Stimulated activated naive B cell treated with anti-CD40 and anti-IgM and Interleukin-4, amounts not matched to agents 10 μg/mL and 1 μg/mL and 100 μg/mL, for 72 hours (primary cell): ENCODE results near the gene N4BP3.

ENCODE experiments used
- ATAC-seq, 2 donors: fragments of 150-1000 bp; cut with Tn5 transposase; replicated peaks; 2 replicates each; pipeline ENCODE4 v1.10.0; 2021; ENCODE audit warnings: moderate library complexity in 1 of 2
- DNase-seq: peaks from one replicate; pipeline ENCODE4 v3.0.0; 2021
- H3K27ac Mint-ChIP-seq: one replicate; pipeline ENCODE4 v1.8.0; 2022; ENCODE audit warnings: mild to moderate bottlenecking, mixed read lengths
- H3K27me3 Mint-ChIP-seq, 2 donors: one replicate each; pipeline ENCODE4 v1.8.0; 2022; ENCODE audit warnings: mixed read lengths in 2 of 2
- H3K36me3 Mint-ChIP-seq, 2 donors: one replicate each; pipeline ENCODE4 v1.8.0; 2022; ENCODE audit warnings: mixed read lengths in 2 of 2, mild to moderate bottlenecking in 1 of 2
- H3K4me1 Mint-ChIP-seq, 2 donors: one replicate each; pipeline ENCODE4 v1.8.0; 2022; ENCODE audit warnings: mixed read lengths in 2 of 2, mild to moderate bottlenecking in 1 of 2
- H3K4me3 Mint-ChIP-seq, 2 donors: one replicate each; pipeline ENCODE4 v1.8.0; 2022; ENCODE audit warnings: mild to moderate bottlenecking in 2 of 2, mixed read lengths in 2 of 2, moderate library complexity in 1 of 2
- H3K9me3 Mint-ChIP-seq, 2 donors: one replicate each; pipeline ENCODE4 v1.8.0; 2022; ENCODE audit warnings: mixed read lengths in 2 of 2, mild to moderate bottlenecking in 1 of 2

N4BP3 gene

DNA sequence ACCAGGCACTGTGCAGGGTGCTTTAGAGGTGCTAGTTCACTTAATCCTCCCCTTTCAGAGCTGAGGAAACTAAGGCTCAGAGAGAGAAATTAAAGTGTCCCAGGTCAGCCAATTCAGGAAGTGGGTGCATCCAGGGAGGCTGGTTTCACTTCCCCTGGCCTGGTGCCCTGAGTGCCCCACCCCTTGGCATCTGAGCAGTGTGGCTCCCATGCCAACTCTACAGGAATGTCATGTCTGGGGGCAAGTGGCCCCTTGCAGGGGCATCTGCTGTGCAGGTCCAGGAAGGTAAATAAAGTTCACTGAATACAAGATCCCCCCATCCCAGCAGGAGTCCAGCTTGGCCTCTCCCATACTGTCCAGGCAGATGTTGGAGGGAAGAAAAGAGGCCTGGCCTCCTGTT lies 4.4 kb upstream of the N4BP3 start:
- Mint-ChIP-seq H3K27me3 (no peaks in the 10 kb centered on the region), H3K4me1 (peaks cover 42 to 51% of the 10 kb centered on the region in 2 donors), H3K27ac (no peak overlapping the region), H3K9me3 (no peaks in the 10 kb centered on the region), H3K36me3 (no peaks in the 10 kb centered on the region), H3K4me3 (no peak overlapping the region)
- no peak for DNase-seq
- peak in 1 of 2 donors; percentile 17 for ATAC-seq

DNA sequence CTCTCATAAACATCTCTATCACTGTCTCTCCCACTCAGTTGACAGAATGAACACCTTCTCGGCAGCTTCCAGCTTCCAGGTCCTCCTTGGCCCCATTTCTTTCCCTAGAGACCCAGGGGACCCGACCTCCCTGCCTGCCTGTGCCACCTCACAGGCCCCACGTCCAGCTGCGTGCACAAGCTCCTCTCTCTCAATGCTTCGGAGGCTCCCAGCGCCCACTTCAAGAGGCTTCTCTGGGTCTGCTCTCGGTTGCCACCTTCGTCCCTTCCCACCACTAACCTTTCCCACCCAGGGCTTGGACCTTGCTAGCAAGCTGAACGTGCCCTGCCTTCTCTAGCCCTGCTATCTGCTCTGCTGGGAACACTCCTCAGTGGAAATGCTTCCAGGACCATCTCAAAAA lies 2.8 kb upstream of the N4BP3 start:
- ATAC-seq (no peak), DNase-seq (no peak)
- H3K36me3 Mint-ChIP-seq = peaks cover 0 to 4% of the 10 kb centered on the region in 2 donors
- no peaks in the 10 kb centered on the region for H3K9me3 Mint-ChIP-seq
- H3K27ac Mint-ChIP-seq = no peak overlapping the region
- H3K4me3 Mint-ChIP-seq = no peak overlapping the region
- peaks cover 44 to 51% of the 10 kb centered on the region in 2 donors for H3K4me1 Mint-ChIP-seq
- H3K27me3 Mint-ChIP-seq = no peaks in the 10 kb centered on the region

DNA sequence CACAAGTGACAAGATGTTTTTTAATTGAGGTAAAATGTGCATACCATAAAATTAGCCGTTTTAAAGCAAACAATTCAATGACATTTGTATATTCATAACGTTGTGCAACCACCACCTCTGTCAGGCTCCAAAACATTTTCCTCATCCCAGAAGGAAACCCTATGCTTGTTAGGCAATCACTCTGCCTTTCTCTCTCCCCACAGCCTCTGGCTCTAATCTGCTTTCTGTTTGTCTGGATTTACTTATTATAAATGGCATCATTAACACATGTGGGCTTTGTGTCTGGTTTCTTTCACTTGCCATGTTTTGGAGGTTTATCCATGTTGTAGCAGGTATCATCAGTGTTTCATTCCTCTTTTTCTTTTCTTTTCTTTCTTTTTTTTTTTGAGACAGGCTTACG lies 1.4 kb upstream of the N4BP3 start:
- peaks cover 48 to 58% of the 10 kb centered on the region in 2 donors for H3K4me1 Mint-ChIP-seq
- no peaks in the 10 kb centered on the region for H3K9me3 Mint-ChIP-seq
- no peak overlapping the region for H3K4me3 Mint-ChIP-seq
- ATAC-seq (no peak), DNase-seq (no peak)
- H3K36me3 Mint-ChIP-seq = peaks cover 0 to 4% of the 10 kb centered on the region in 2 donors
- H3K27me3 Mint-ChIP-seq = no peaks in the 10 kb centered on the region
- H3K27ac Mint-ChIP-seq = no peak overlapping the region

DNA sequence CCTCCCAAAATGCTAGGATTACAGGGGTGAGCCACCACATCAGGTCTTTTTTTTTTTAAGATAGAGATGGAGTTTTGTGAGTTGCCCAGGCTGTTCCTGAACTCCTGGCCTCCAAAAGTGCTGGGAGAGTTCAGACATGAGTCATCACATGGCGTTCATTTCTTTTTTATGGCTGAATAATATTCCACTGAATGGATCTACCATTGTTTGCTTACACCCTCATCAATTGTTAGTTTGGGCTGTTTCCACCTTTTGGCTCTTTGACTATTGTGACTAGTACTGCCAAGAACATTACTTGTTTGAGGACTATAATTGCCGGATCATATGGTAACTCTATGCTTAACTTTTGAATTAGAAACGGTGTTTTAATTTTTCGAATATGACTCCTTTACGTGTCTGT lies 787 bp upstream of the N4BP3 start:
- DNase-seq (no peak), ATAC-seq (no peak)
- Mint-ChIP-seq H3K4me3 (peak overlapping the region; percentile 82 to 84), H3K36me3 (peaks cover 0 to 6% of the 10 kb centered on the region in 2 donors), H3K4me1 (peaks cover 50 to 62% of the 10 kb centered on the region in 2 donors), H3K27ac (peak overlapping the region; percentile 93), H3K27me3 (no peaks in the 10 kb centered on the region), H3K9me3 (no peaks in the 10 kb centered on the region)

DNA sequence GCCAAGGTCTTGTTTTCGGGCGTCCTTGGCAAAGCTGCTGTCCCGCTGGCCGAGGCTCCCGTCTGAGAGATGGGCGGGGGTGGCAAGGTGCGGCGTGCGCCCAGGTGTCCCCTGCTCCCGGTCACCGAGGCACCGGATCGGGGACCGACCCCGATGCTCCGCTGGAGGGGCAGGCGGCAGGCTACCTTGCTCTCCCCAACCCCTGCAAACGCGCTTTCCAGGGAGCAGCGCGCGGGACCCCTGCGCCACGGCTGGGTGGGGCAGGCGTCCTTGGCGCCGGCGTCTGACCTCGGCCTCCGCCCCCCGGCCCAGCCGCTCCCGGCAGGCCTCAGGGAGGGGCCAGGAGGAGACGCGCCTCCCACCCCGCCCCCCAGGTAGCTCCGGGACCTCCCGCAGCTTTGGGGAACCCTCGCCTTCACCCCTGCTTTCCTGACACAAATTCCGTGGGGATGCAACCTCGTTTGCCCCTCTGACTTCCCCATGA lies 551 bp downstream of the N4BP3 start:
- Mint-ChIP-seq H3K4me3 (peak overlapping the region; percentile 90 to 96), H3K27me3 (no peaks in the 10 kb centered on the region), H3K4me1 (peaks cover 48 to 65% of the 10 kb centered on the region in 2 donors), H3K27ac (peak overlapping the region; percentile 97), H3K36me3 (peaks cover 2 to 6% of the 10 kb centered on the region in 2 donors), H3K9me3 (no peaks in the 10 kb centered on the region)
- peak in 1 of 2 donors; percentile 5 for ATAC-seq
- DNase-seq = peak; percentile 25

DNA sequence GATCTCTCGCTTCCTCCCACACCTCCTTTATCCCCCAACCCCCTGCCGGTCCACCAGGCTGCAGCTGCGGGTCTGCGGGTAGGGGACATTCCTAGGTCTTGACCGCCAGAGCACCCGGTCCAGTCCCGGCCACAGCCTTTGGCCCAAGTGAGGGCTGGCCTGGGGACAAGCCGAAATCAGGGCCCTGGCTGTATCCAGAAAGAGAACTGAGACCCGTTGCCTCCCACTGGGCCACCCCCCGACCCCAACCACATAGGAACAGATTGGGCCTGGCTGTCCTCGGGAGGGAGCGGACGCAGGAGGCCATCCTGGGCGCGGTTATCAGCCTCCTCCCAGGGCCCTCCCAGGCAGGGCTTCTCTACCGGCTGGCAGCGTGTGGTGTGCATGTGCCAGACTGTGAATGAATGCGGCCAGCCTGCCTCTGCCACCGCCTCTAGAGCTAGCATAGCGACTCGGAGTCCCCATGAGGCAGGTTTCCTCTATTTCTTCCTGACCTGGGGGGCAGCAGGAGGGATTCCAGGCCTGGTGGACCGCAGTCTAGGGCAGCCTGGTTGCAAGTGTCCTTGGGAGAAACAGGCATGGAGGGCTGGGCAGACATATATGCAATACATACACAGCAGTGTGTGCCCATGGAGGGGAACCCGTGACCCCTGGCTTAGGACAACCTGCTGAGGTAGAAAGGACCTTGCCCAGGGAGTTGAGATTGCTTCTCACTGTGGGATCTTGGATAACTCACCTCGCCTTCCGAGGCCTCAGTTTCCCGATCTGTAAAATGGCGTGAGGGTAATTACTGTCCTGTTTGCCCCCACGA lies 1.2 kb downstream of the N4BP3 start:
- Mint-ChIP-seq H3K27ac (peak overlapping the region; percentile 97), H3K4me1 (peaks cover 50 to 65% of the 10 kb centered on the region in 2 donors)

DNA sequence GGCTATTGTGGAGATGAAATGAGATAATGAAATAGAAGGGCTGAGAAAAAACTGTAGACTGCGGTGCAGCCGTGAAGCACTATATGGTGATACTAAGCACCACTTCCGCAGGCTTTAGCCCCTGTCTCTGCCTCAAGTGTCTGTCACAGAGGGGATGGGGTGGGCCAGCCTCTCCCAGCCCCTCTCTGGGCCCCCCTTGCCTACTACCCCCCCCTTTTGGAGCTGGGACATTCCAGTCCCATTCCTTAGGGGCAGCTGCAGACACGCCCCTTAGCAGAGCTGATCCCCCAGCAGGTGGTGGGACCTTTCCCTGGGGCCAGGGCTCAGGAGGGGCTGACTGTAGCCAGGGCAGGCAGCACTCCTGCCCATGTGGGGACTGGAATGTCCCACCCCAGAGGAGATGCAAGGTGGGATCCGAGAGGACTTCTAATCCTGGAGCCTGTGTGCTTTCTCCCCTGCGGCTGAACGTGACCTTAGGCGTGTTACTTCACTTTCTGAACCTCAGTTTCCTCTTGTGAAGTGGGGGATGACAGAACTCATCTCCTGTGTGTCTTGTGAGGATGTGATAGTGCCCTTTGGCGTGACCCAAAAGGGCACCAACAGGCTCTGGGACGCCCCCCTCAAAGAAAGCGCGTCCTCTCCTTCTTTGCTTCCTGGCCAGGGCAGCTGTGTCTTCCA lies 1.9 kb downstream of the N4BP3 start:
- H3K4me1 Mint-ChIP-seq = peaks cover 50 to 73% of the 10 kb centered on the region in 2 donors
- ATAC-seq = peak; percentile 37 to 40
- H3K4me3 Mint-ChIP-seq = peak overlapping the region; percentile 90 to 96

More for the DNA sequence above, 1.2 kb downstream of the N4BP3 start:
- peak; percentile 45 to 48 for ATAC-seq
- no peaks in the 10 kb centered on the region for H3K27me3 Mint-ChIP-seq
- no peaks in the 10 kb centered on the region for H3K9me3 Mint-ChIP-seq
- H3K4me3 Mint-ChIP-seq = peak overlapping the region; percentile 90 to 96
- H3K36me3 Mint-ChIP-seq = peaks cover 3 to 11% of the 10 kb centered on the region in 2 donors
- DNase-seq = peak; percentile 53

DNA sequence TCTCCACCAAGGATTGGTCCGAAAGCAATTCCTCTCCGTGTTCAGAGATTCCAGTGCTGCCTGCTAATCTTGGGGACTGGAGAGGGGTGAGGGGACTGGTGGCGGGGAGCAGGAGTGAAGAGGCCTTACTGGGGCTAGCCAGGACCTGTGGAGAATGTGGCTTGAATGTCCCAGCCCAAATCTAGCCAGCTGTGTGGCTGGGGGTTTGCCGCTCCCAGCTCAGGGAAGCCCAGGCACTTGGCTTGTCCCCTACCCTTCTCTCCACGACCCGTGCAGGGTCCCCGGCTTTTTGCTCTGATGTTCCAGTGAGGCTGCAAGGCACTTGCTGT lies 2.4 kb downstream of the N4BP3 start:
- peaks cover 50 to 73% of the 10 kb centered on the region in 2 donors for H3K4me1 Mint-ChIP-seq
- peak overlapping the region; percentile 86 for H3K27ac Mint-ChIP-seq
- no peaks in the 10 kb centered on the region for H3K27me3 Mint-ChIP-seq
- H3K9me3 Mint-ChIP-seq = no peaks in the 10 kb centered on the region
- DNase-seq (no peak), ATAC-seq (peak; percentile 1 to 3)
- H3K36me3 Mint-ChIP-seq = peaks cover 3 to 11% of the 10 kb centered on the region in 2 donors
- peak overlapping the region; percentile 90 to 96 for H3K4me3 Mint-ChIP-seq

More for the DNA sequence above, 1.9 kb downstream of the N4BP3 start:
- DNase-seq = peak; percentile 34
- peaks cover 3 to 11% of the 10 kb centered on the region in 2 donors for H3K36me3 Mint-ChIP-seq
- peak overlapping the region; percentile 97 for H3K27ac Mint-ChIP-seq
- H3K9me3 Mint-ChIP-seq = no peaks in the 10 kb centered on the region
- H3K27me3 Mint-ChIP-seq = no peaks in the 10 kb centered on the region

DNA sequence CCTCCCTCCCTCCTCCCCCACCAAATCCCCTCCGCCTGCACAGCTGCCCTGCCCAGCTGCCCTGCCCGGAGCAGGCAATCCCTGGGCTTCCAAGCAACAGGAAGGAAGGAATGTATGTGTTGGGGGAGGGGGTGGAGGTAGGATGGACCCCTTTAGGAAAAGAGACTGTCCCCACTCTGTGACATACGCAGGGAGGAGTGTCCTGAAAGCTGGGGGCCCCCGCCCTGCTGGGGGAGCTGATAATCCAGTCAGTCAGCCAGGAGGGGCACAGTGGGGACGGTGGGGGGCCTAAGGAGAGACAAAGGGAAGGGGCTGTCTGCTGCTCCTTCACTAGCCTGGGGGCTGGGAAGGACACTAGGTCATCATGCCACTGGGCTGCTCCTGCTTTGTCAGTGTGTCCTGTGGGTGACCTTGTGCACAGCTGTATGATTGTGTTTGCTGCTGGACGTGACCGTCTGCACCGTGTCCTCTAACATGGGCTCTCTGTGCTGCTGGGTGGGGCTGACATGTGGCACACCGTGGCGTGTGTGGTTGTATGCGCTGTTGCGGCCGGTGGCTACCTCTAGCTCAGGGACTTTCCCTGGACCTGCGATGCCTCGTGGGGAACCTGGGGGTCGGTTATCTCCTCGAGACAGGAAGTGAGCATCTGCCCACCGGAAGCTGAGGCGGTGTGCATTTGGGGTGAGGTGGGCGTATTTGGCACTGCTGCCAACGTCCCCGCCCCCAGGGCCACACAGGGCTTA lies 3.0 kb downstream of the N4BP3 start:
- Mint-ChIP-seq H3K27ac (peak overlapping the region; percentile 86), H3K9me3 (no peaks in the 10 kb centered on the region), H3K4me3 (peak overlapping the region; percentile 90 to 96), H3K27me3 (no peaks in the 10 kb centered on the region), H3K4me1 (peaks cover 55 to 77% of the 10 kb centered on the region in 2 donors), H3K36me3 (peaks cover 3 to 13% of the 10 kb centered on the region in 2 donors)
- peak; percentile 82 for DNase-seq
- peak; percentile 56 to 61 for ATAC-seq

DNA sequence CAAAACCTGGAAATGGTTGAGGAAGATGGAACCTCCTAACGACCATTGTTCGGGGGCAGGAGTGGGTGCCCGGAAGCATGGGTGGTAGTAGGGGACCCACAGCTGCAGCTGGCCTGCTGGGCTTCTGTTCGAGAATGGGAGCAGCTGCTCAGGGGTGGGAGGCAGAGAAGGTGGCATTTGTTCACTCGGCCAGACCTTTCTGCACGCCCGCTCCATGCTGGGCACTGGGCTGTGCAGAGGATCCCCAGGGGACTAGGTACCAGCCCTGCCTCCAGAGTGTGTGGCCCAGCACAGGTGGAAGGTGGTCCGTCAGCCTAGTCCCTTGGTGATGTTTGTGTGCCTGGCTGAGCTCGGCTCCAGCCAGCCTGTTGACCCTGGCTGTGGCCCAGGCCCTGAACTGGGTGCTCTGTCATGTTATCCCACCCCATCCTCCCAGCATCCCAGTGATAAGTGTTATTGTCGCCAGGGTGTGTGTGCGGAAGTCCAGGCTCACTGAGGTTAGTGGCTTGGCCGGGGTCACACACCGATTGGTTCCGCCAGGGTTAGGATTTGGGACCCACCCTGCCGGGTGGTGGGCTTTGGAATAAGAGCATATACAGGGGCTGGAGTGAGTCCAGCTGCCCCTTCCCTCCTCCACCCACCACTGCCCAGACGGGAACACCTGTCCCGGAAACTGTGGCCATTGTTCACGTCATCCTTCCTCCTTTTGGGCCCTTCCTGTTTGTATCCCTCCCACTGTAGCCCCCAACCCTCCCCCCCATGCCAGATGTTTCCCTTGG lies 4.8 kb downstream of the N4BP3 start:
- Mint-ChIP-seq H3K4me3 (peak overlapping the region; percentile 56 to 69), H3K4me1 (peaks cover 59 to 81% of the 10 kb centered on the region in 2 donors), H3K27me3 (no peaks in the 10 kb centered on the region), H3K9me3 (no peaks in the 10 kb centered on the region), H3K36me3 (peaks cover 11 to 23% of the 10 kb centered on the region in 2 donors), H3K27ac (peak overlapping the region; percentile 69)
- DNase-seq = no peak
- ATAC-seq = no peak

DNA sequence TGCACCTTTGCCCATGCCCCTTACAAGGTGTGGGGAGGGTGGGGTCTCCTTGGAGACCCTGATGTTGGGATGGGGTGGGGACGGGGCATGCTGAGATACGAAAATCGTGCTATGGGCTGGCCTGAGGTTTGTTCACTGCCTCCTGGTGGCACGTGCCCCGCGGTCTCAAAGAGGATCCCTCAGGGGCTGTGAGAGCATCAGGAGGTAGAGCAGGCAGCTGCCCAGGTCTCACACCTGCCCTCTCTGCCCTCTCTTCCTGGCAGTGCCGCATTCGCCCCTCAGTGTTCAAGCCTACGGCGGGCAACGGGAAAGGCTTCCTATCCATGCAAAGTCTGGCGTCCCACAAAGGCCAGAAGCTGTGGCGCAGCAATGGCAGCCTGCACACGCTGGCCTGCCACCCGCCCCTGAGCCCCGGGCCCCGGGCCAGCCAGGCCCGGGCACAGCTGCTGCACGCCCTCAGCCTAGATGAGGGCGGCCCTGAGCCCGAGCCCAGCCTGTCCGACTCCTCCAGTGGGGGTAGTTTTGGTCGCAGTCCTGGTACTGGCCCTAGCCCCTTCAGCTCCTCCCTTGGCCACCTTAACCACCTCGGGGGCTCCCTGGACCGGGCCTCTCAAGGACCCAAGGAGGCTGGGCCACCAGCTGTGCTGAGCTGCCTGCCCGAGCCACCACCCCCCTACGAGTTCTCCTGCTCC lies 6.7 kb downstream of the N4BP3 start:
- peak overlapping the region; percentile 62 for H3K27ac Mint-ChIP-seq
- H3K36me3 Mint-ChIP-seq = peaks cover 15 to 26% of the 10 kb centered on the region in 2 donors

DNA sequence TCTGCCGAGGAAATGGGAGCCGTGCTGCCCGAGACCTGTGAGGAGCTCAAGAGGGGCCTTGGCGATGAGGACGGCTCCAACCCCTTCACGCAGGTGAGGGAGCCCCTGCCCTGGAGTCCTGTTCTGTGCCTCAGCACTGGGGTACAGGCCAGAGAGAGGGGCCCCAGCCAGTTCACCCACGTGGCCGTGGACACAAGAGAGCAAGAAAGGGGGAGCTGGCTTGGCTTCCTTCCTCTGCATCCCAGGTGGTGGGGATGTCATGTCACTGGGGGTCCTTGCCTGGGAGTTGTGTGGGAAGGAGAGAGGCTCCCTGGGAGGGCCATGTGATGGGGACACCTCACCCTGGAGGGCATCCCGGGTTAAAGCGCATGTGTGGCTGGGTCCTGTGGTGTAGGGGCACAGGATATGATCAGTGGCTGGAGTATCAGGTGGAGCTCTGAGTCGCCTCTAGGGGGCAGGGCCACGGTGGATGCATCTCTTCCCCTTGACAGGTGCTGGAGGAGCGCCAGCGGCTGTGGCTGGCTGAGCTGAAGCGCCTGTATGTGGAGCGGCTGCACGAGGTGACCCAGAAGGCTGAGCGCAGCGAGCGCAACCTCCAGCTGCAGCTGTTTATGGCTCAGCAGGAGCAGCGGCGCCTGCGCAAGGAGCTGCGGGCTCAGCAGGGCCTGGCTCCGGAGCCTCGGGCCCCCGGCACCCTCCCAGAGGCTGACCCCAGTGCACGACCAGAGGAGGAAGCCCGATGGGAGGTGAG lies 7.5 kb downstream of the N4BP3 start:
- H3K36me3 Mint-ChIP-seq = peaks cover 18 to 27% of the 10 kb centered on the region in 2 donors
- no peaks in the 10 kb centered on the region for H3K9me3 Mint-ChIP-seq
- no peaks in the 10 kb centered on the region for H3K27me3 Mint-ChIP-seq
- peak; percentile 79 to 80 for ATAC-seq
- DNase-seq = peak; percentile 79
- H3K4me3 Mint-ChIP-seq = peak overlapping the region; percentile 66 to 73
- peak overlapping the region; percentile 62 for H3K27ac Mint-ChIP-seq
- peaks cover 51 to 82% of the 10 kb centered on the region in 2 donors for H3K4me1 Mint-ChIP-seq

More for the DNA sequence above, 6.7 kb downstream of the N4BP3 start:
- Mint-ChIP-seq H3K27me3 (no peaks in the 10 kb centered on the region), H3K4me1 (peaks cover 55 to 87% of the 10 kb centered on the region in 2 donors), H3K9me3 (no peaks in the 10 kb centered on the region), H3K4me3 (peak overlapping the region in 1 of 2 donors; percentile 73)
- no peak for DNase-seq
- ATAC-seq = no peak
